GM12878 (cell line): ENCODE data around the gene APOC4. TPM values are rescaled to one million over a fixed set of nuclear protein-coding genes. Genes with fewer than 3 reads are reported as not detected.

Experiments
- ATF2 ChIP-seq: IDR thresholded peaks from 2 replicates; pipeline ENCODE4 v1.6.1; 2012; ENCODE audit warnings: low read length, inconsistent platforms
- CTCF ChIP-seq, 3 experiments: IDR thresholded peaks in 2 of 3; conservative IDR thresholded peaks in 1 of 3; 2 replicates each; pipeline ENCODE4 v1.5.1; 2011; ENCODE audit warnings: low read depth in 3 of 3, low read length in 3 of 3, mild to moderate bottlenecking in 3 of 3, control low read depth in 2 of 3, moderate library complexity in 2 of 3, inconsistent platforms in 1 of 3, mixed read lengths in 1 of 3; ENCODE audit not compliant: control insufficient read depth in 2 of 3, insufficient read depth in 1 of 3; ENCODE audit errors: extremely low read depth in 1 of 3
- GABPA ChIP-seq: IDR thresholded peaks from 2 replicates; pipeline ENCODE4 v1.6.1; 2014; ENCODE audit warnings: antibody characterized with exemption, low read depth, mild to moderate bottlenecking, inconsistent platforms
- GATAD2B ChIP-seq: fragments of 450-650 bp; conservative IDR thresholded peaks from 2 replicates; pipeline ENCODE4 v1.6.1; 2017; ENCODE audit warnings: low read depth, mild to moderate bottlenecking, moderate library complexity
- HDGF ChIP-seq: fragments of 450-650 bp; IDR thresholded peaks from 2 replicates; pipeline ENCODE4 v1.6.1; 2016; ENCODE audit warnings: antibody characterized with exemption
- NFXL1 ChIP-seq: fragments of 450-650 bp; IDR thresholded peaks from 2 replicates; pipeline ENCODE4 v1.6.1; 2017; ENCODE audit warnings: antibody characterized with exemption, mild to moderate bottlenecking, borderline replicate concordance
- POLR2A ChIP-seq: IDR thresholded peaks from 2 replicates; pipeline ENCODE4 v1.6.1; 2011; ENCODE audit warnings: low read depth, mild to moderate bottlenecking, low read length
- POU2F2 ChIP-seq: IDR thresholded peaks from 3 replicates; pipeline ENCODE4 v1.6.1; 2011; ENCODE audit warnings: low read depth, mild to moderate bottlenecking, low read length, borderline replicate concordance
- SPI1 ChIP-seq: IDR thresholded peaks from 2 replicates; pipeline ENCODE4 v1.6.1; 2011; ENCODE audit warnings: low read depth, mild to moderate bottlenecking, low read length, moderate library complexity, borderline replicate concordance; ENCODE audit not compliant: insufficient read depth
- YBX1 ChIP-seq: fragments of 450-650 bp; IDR thresholded peaks from 2 replicates; pipeline ENCODE4 v1.6.1; 2016; ENCODE audit warnings: antibody characterized with exemption
- ZNF217 ChIP-seq: fragments of 450-650 bp; IDR thresholded peaks from 2 replicates; pipeline ENCODE4 v1.6.1; 2017; ENCODE audit warnings: antibody characterized with exemption, mild to moderate bottlenecking
- ZNF274 ChIP-seq: IDR thresholded peaks from one replicate; pipeline ENCODE4 v1.8.0; 2011; ENCODE audit not compliant: insufficient read length, insufficient read depth
- polyA plus RNA-seq, 11 experiments: library from polyadenylated mRNA; depleted of rRNA in 4 of 11; unstranded in 6 of 11; stranded (reverse) in 5 of 11; fragments of >200 nt; fragmentation: Nextera tagmentation in 4 of 11; fragmentation: Illumina TruSeq in 1 of 11; extraction: Ambion mirVana in 4 of 11; extraction: Trizol in 1 of 11; gene quantifications; 1 replicate in 1 of 11; 2 replicates in 10 of 11; pipeline versions ENCODE4 v1.2.1 to v1.2.3, GENCODE V29; 2011 to 2016; ENCODE audit warnings: inconsistent platforms in 2 of 11, missing spikeins in 2 of 11, low read depth in 1 of 11
- total RNA-seq, 4 experiments: library from RNA; depleted of rRNA in 3 of 4; stranded (reverse); fragments of >200 nt in 3 of 4; fragmentation: Illumina TruSeq in 1 of 4; extraction: Trizol in 1 of 4; gene quantifications; 2 replicates each; pipeline versions ENCODE4 v1.2.1 to v1.2.3, GENCODE V29; 2013 to 2021

The APOC4 gene
- total and polyA plus RNA-seq, 10 of the 15 experiments (the other 5 are each of a cell fraction or from before 2014, with no cell fraction given): not detected

- TF ChIP-seq CTCF (IDR thresholded peaks at IDR 0.05 in 2 of 3, conservative IDR thresholded peaks at IDR 0.05 in 1 of 3; ENCODE audit: control insufficient read depth in 2 of 3, extremely low read depth in 1 of 3, insufficient read depth in 1 of 3, low read depth in 3 of 3, low read length in 3 of 3) (peak in 1 of 3 experiments; percentile 31; a peak in 1 of 6 replicates), POLR2A (peak; percentile 45; the same call in 1 of the 2 replicates), ZNF274 (no peak), POU2F2 (peak; percentile 11; the same call in 1 of the 3 replicates), GABPA (no peak), ZNF217 (no peak), GATAD2B (no peak), SPI1 (no peak), YBX1 (no peak), HDGF (no peak), NFXL1 (no peak), ATF2 (no peak)
Measured at GRCh38 chr19:44904426-44904994, 37.5 kb upstream of the APOC4 start (continued).
